GM12878 (cell line): ENCODE results near the gene CCNY. TPM values are rescaled to one million over a fixed set of nuclear protein-coding genes. Genes with fewer than 3 reads are reported as not detected.

ENCODE experiments used
- ATAC-seq: fragments of 200-7000 bp; cut with Tn5 transposase; 3 replicates; pipeline ENCODE4 v1.9.1; 2020; ENCODE audit warnings: mild to moderate bottlenecking, moderate library complexity
- BruUV-seq: library from RNA; stranded (reverse); fragments of 400-500 nt; replicated peaks from 2 replicates; lab custom pipeline; 2021; lab: Mats Ljungman, UMichigan
- CTCF ChIA-PET: fragments of 300-600 bp; sonication (Branson Sonifier 250); formaldehyde crosslinking; extraction: SDS; loops from one replicate; lab custom pipeline; 2021; ENCODE audit warnings: inconsistent platforms; lab: Yijun Ruan, JAX
- POLR2A ChIA-PET: fragments of 350-600 bp; formaldehyde crosslinking; extraction: SDS; loops from one replicate; lab custom pipeline; 2021; ENCODE audit warnings: inconsistent platforms; lab: Charles Lee
- RAD21 ChIA-PET: fragments of 300-600 bp; sonication (Branson Sonifier 250); formaldehyde crosslinking; loops from one replicate; lab custom pipeline; 2023; ENCODE audit warnings: antibody characterized with exemption; ENCODE audit not compliant: unreplicated experiment; lab: Charles Lee
- SMC1A ChIA-PET: fragments of 300-600 bp; sonication (Branson Sonifier 250); formaldehyde crosslinking; loops from one replicate; lab custom pipeline; 2023; ENCODE audit not compliant: unreplicated experiment, uncharacterized antibody; lab: Charles Lee
- DNase-seq: peaks from one replicate; pipeline ENCODE4 v3.0.0-alpha.2; 2011; ENCODE audit warnings: low read depth, low spot score
- FAIRE-seq: peaks from 3 replicates; lab custom pipeline; 2011; peaks lifted over from hg19 to GRCh38; lab: Jason Lieb, UNC
- H2AFZ ChIP-seq: 2 replicates; pipeline ENCODE4 v1.6.0; 2011; ENCODE audit warnings: low read depth, low read length, control low read depth; ENCODE audit not compliant: control insufficient read depth
- H3K27ac ChIP-seq: 2 replicates; pipeline ENCODE4 v1.5.1; 2011; ENCODE audit warnings: control low read depth; ENCODE audit not compliant: control insufficient read depth, insufficient read depth
- H3K27me3 ChIP-seq, 2 experiments: replicated peaks in 1 of 2; 2 replicates each; pipeline versions ENCODE4 v1.6.0 to v1.6.1; 2011; ENCODE audit warnings: low read length in 1 of 2; ENCODE audit not compliant: control insufficient read depth in 2 of 2, insufficient read depth in 2 of 2
- H3K36me3 ChIP-seq, 2 experiments: 2 replicates each; pipeline ENCODE4 v1.5.1; 2011; ENCODE audit warnings: low read length in 1 of 2; ENCODE audit not compliant: control insufficient read depth in 2 of 2, insufficient read depth in 2 of 2
- H3K4me1 ChIP-seq: 2 replicates; pipeline ENCODE4 v1.6.1; 2011; ENCODE audit warnings: mild to moderate bottlenecking, low read length, moderate library complexity, mixed read lengths; ENCODE audit not compliant: control insufficient read depth, insufficient read depth
- H3K4me2 ChIP-seq: 2 replicates; pipeline ENCODE4 v1.6.0; 2011; ENCODE audit warnings: control low read depth; ENCODE audit not compliant: control insufficient read depth, insufficient read depth
- H3K4me3 ChIP-seq: fragments of 200-600 bp; sonication (generic); 2 replicates; pipeline ENCODE4 v1.5.1; 2016
- H3K79me2 ChIP-seq: 2 replicates; pipeline ENCODE4 v1.6.0; 2011; ENCODE audit warnings: low read length; ENCODE audit not compliant: control insufficient read depth, insufficient read depth
- H3K9ac ChIP-seq: 2 replicates; pipeline ENCODE4 v1.8.0; 2011; ENCODE audit warnings: low read length, control low read depth, mixed read lengths; ENCODE audit not compliant: control insufficient read depth, insufficient read depth
- H3K9me3 ChIP-seq: replicated peaks from 3 replicates; pipeline ENCODE4 v1.5.1; 2011; ENCODE audit warnings: mild to moderate bottlenecking, low read length; ENCODE audit not compliant: control insufficient read depth, insufficient read depth
- H4K20me1 ChIP-seq: 2 replicates; pipeline ENCODE4 v1.6.0; 2011; ENCODE audit not compliant: control insufficient read depth, insufficient read depth
- CEBPZ ChIP-seq: fragments of 150-350 bp; IDR thresholded peaks from 2 replicates; pipeline ENCODE4 v1.6.1; 2016; ENCODE audit warnings: low read depth, low read length
- MEF2A ChIP-seq: IDR thresholded peaks from 2 replicates; pipeline ENCODE4 v1.6.1; 2011; ENCODE audit warnings: low read depth, mild to moderate bottlenecking, low read length, moderate library complexity; ENCODE audit not compliant: insufficient read depth
- NR2F1 ChIP-seq: fragments of 450-650 bp; conservative IDR thresholded peaks from 2 replicates; pipeline ENCODE4 v1.6.1; 2017; ENCODE audit warnings: mild to moderate bottlenecking
- PAX8 ChIP-seq: fragments of 450-650 bp; IDR thresholded peaks from 2 replicates; pipeline ENCODE4 v1.6.1; 2017; ENCODE audit warnings: mild to moderate bottlenecking, moderate library complexity
- POLR2A ChIP-seq: IDR thresholded peaks from 2 replicates; pipeline ENCODE4 v1.6.1; 2011; ENCODE audit warnings: low read depth, mild to moderate bottlenecking, low read length
- POLR2AphosphoS2 ChIP-seq: IDR thresholded peaks from 2 replicates; pipeline ENCODE4 v1.6.1; 2011; ENCODE audit warnings: low read depth, mild to moderate bottlenecking, low read length, improper control_type of control experiment, moderate library complexity
- POLR2AphosphoS5 ChIP-seq: IDR thresholded peaks from 2 replicates; pipeline ENCODE4 v1.6.1; 2011; ENCODE audit warnings: mild to moderate bottlenecking, low read length, inconsistent platforms
- SIN3A ChIP-seq: IDR thresholded peaks from 2 replicates; pipeline ENCODE4 v1.6.1; 2012; ENCODE audit warnings: low read depth, low read length, improper control_type of control experiment
- WGBS: methylation state at CpG from one replicate; pipeline ENCODE4 v1.1.6; 2016; ENCODE audit warnings: low lambda C conversion rate; ENCODE audit not compliant: insufficient replicate concordance, insufficient coverage; ENCODE audit errors: missing lambda C conversion rate; 5-methylcytosine and 5-hydroxymethylcytosine counted together
- in situ Hi-C: fragments of 300-500 bp; cut with MboI; formaldehyde crosslinking; loops from 9 replicates; pipeline ENCODE4 v1.14.3; 2018; ENCODE audit warnings: mixed read lengths
- intact Hi-C: fragments of 100-400 bp; cut with micrococcal nuclease; formaldehyde crosslinking; loops from one replicate; pipeline ENCODE4 v1.14.2; 2022; ENCODE audit not compliant: unreplicated experiment
- polyA plus RNA-seq, 11 experiments: library from polyadenylated mRNA; depleted of rRNA in 4 of 11; unstranded in 6 of 11; stranded (reverse) in 5 of 11; fragments of >200 nt; fragmentation: Nextera tagmentation in 4 of 11; fragmentation: Illumina TruSeq in 1 of 11; extraction: Ambion mirVana in 4 of 11; extraction: Trizol in 1 of 11; gene quantifications; 1 replicate in 1 of 11; 2 replicates in 10 of 11; pipeline versions ENCODE4 v1.2.1 to v1.2.3, GENCODE V29; 2011 to 2016; ENCODE audit warnings: inconsistent platforms in 2 of 11, missing spikeins in 2 of 11, low read depth in 1 of 11
- total RNA-seq, 4 experiments: library from RNA; depleted of rRNA in 3 of 4; stranded (reverse); fragments of >200 nt in 3 of 4; fragmentation: Illumina TruSeq in 1 of 4; extraction: Trizol in 1 of 4; gene quantifications; 2 replicates each; pipeline versions ENCODE4 v1.2.1 to v1.2.3, GENCODE V29; 2013 to 2021
- TF ChIP-seq, protein P1 (sequence below): IDR thresholded peaks from 2 replicates; pipeline ENCODE4 v1.6.1; 2012; ENCODE audit warnings: low read length, inconsistent platforms
- TF ChIP-seq, protein P2 (sequence below): fragments of 450-650 bp; IDR thresholded peaks from 2 replicates; pipeline ENCODE4 v1.6.1; 2016; ENCODE audit warnings: mild to moderate bottlenecking

The CCNY gene
- total and polyA plus RNA-seq, 10 of the 15 experiments (the other 5 are each of a cell fraction or from before 2014, with no cell fraction given): 3.6 to 50.0 (median 26.1) TPM

GRCh38 chr10:35394934-35395333 is 58.6 kb downstream of the CCNY start:
- ChIA-PET CTCF (no interaction called here), RAD21 (no interaction called here), POLR2A (no interaction called here), SMC1A (interaction anchor here (0.8 kb wide), 1 partner anchor 437 kb away, joined by 3 read pairs; no protein-coding TSS in a partner anchor)
- no peak for FAIRE-seq
- ATAC-seq: no peak
- no peaks in the 10 kb centered on the region for H3K27me3 ChIP-seq
- 90% methylated on average over 3 of the region's 3 CpGs for WGBS
- DNase-seq: no peak
- intact Hi-C loops: no loop called here
- no peak overlapping the region for H3K9ac ChIP-seq
- no TSS peak for BruUV-seq
- H3K4me2 ChIP-seq: no peak overlapping the region
- peaks cover 3% of the 10 kb centered on the region; the same call in 2 of the 3 replicates for H3K9me3 ChIP-seq
- no peak overlapping the region for H3K27ac ChIP-seq
- H3K79me2 ChIP-seq: peaks cover 3% of the 10 kb centered on the region
- in situ Hi-C loops: no loop called here
- no peaks in the 10 kb centered on the region; a peak in 1 of 4 replicates for H3K36me3 ChIP-seq
- no peaks in the 10 kb centered on the region for H3K4me1 ChIP-seq
- H4K20me1 ChIP-seq: 0 out of 2 replicates have a peak, but pooled peaks cover 7% of the 10 kb centered on the region
- H2AFZ ChIP-seq: no peak overlapping the region
- no peak for TF ChIP-seq POLR2A
- TF ChIP-seq, protein P1, sequence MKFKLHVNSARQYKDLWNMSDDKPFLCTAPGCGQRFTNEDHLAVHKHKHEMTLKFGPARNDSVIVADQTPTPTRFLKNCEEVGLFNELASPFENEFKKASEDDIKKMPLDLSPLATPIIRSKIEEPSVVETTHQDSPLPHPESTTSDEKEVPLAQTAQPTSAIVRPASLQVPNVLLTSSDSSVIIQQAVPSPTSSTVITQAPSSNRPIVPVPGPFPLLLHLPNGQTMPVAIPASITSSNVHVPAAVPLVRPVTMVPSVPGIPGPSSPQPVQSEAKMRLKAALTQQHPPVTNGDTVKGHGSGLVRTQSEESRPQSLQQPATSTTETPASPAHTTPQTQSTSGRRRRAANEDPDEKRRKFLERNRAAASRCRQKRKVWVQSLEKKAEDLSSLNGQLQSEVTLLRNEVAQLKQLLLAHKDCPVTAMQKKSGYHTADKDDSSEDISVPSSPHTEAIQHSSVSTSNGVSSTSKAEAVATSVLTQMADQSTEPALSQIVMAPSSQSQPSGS: no peak
- H3K4me3 ChIP-seq: no peak overlapping the region

DNA sequence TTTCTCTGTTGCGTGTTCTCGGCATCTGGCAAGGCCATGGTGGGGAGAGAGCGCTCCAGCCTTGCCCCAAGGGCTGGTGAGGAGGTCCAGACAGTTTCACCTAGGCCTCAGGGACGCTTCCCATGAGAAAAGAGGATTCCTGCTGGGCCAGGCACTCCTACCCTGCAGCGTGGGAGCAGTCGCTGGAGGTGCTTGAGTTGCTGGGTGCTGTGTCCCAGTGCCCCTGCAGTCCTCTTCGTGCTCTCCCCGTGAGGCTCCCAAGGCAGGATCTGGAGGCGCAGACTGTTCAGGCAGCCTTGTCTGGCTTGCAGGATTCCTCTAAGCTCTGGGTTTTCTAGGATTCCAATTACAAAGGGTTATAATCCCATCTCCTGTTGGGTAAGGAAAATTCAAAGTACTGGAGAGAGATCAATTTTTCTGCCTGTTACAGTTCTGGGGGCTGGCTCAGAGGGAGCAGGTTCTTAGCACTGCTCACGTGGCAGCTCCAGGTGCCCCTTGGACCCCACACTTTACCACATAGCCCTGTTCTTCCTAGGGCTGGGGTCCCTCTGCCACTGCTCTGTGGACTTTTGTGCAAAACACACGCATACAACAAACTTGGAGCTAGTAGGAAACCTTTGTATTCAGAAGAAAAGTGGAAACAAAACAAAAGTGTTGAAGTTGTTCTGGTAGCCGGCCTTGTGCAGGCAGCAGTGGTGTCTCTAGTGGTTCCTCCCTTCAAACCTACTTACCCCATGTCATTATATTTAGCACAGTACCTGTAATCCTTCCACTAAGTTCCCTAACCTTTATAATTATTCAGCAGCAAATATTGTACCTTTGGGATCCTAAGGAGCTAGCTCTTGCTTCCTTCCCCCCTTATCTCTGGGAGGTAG is 60.5 kb downstream of the CCNY start:
- intact Hi-C loops: no loop called here
- POLR2A ChIA-PET: no interaction called here
- TF ChIP-seq CEBPZ (no peak), POLR2AphosphoS5 (no peak), NR2F1 (no peak), PAX8 (no peak), MEF2A (no peak), SIN3A (no peak), POLR2AphosphoS2 (no peak)
- TF ChIP-seq, protein P2, sequence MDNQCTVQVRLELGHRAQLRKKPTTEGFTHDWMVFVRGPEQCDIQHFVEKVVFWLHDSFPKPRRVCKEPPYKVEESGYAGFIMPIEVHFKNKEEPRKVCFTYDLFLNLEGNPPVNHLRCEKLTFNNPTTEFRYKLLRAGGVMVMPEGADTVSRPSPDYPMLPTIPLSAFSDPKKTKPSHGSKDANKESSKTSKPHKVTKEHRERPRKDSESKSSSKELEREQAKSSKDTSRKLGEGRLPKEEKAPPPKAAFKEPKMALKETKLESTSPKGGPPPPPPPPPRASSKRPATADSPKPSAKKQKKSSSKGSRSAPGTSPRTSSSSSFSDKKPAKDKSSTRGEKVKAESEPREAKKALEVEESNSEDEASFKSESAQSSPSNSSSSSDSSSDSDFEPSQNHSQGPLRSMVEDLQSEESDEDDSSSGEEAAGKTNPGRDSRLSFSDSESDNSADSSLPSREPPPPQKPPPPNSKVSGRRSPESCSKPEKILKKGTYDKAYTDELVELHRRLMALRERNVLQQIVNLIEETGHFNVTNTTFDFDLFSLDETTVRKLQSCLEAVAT: no peak

More for the DNA sequence above, 60.5 kb downstream of the CCNY start:
- CTCF ChIA-PET: no interaction called here
- ATAC-seq (no peak), DNase-seq (no peak), FAIRE-seq (no peak)
- BruUV-seq: no TSS peak
- Histone ChIP-seq H3K79me2 (no peaks in the 10 kb centered on the region; the same call in 1 of the 2 replicates), H3K9ac (no peak overlapping the region), H3K9me3 (peaks cover 1% of the 10 kb centered on the region; the same call in 2 of the 3 replicates), H2AFZ (no peak overlapping the region), H3K4me2 (no peak overlapping the region), H3K4me1 (no peaks in the 10 kb centered on the region), H3K27me3 (no peaks in the 10 kb centered on the region), H3K36me3 (no peaks in the 10 kb centered on the region; a peak in 1 of 4 replicates), H3K4me3 (no peak overlapping the region), H3K27ac (no peak overlapping the region), H4K20me1 (0 out of 2 replicates have a peak, but pooled peaks cover 7% of the 10 kb centered on the region)
- WGBS: 83% methylated on average over 12 of the region's 12 CpGs
- SMC1A ChIA-PET: no interaction called here
- RAD21 ChIA-PET: interaction anchor here (0.7 kb wide), 1 partner anchor 59 kb away, joined by 3 read pairs; no protein-coding TSS in a partner anchor
- in situ Hi-C loops: no loop called here
